Stimulated activated CD8-positive, alpha-beta memory T cell treated with anti-CD3 and anti-CD28 coated beads, Interleukin-7, amount 100 ng/mL, for 48 hours (primary cell): Measurements from ENCODE around the gene CCDC85C.

Source experiments
- DNase-seq, 2 donors: peaks; one replicate each; pipeline ENCODE4 v3.0.0-alpha.2; 2020; ENCODE audit warnings: low read depth in 1 of 2; ENCODE audit errors: extremely low read depth in 1 of 2

CCDC85C gene

DNA sequence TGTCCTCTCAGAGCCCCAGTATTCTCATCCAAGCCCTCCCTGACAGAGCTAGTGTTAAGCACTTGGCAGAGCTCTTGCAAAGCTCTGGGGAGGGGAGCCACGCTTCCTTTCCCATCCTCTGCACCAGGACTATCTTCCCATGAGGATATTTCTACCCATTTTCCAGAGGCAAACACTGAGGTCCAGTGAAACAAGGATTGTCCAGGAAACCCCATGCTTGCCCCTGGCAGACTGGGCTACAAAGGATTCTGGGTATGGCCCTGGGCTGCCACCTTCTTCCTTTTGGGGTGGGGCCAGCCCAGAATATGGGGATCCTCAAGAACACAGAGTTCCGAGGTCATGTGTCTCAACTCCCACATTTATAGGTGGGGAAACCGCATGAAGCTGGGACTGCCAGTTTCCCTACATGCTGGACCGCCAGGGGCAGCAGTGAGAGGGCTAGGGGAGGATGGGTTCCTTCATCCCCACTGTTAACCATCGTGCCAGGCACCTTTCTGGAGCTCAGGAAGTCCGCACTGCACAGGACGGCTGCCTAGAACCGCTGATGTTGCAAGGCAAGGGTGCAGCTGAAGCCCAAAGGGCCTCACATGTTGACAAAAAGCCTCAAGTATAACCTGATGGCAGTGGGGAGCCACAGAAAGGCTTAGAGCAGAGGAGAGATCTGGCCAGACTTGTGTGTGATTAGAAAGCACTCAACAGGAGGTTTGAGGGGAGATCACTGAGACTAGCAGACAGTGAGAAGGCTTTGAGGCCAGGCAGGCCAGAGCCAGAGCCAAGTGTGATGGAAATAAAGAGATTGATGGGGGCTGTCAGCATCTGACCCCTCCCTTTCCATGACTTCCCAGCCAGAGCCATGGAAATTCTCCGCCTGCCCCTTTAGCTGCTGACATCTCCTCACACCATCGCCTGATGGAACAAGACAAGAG is 5.5 kb upstream of the CCDC85C start:
- no peak for DNase-seq

DNA sequence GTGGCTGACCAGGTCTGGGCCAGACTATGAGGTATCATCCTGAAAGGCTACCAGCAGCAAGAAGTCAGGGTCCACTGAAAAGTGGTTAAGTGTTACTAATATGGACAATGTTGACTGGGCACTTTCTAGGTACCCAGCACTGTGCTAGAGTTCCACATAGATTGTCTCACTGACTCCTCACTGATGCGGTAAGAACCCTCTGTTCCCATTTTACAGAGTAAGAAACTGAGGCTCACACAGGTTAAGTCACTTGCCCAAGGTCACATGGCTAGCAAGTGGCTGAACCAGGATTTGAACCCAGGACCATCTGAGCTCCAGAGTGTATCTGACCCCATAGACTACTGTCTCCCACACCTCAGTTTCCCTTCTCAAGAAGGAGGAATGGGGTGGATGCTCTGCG is 4.6 kb upstream of the CCDC85C start:
- no peak for DNase-seq

DNA sequence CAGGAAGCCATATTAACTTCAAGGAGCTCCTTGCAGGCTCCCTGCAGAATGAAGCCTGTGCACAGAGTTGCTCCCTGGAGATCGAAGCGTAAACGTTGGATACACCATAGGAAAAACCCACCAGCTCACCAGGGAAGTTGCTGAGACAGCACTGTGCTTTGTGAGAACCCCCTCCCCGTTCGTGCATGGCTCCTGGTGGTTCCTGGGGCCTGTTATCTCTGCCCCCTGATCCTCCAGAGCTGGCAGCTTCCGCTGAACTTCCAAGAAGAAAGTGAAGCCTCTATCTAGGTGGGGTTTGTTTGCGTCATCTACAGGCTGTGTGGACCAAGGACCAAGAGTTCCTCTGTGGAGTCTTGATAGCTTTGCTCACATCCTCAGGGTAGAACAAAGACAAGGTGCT is 2.4 kb upstream of the CCDC85C start:
- DNase-seq: no peak

DNA sequence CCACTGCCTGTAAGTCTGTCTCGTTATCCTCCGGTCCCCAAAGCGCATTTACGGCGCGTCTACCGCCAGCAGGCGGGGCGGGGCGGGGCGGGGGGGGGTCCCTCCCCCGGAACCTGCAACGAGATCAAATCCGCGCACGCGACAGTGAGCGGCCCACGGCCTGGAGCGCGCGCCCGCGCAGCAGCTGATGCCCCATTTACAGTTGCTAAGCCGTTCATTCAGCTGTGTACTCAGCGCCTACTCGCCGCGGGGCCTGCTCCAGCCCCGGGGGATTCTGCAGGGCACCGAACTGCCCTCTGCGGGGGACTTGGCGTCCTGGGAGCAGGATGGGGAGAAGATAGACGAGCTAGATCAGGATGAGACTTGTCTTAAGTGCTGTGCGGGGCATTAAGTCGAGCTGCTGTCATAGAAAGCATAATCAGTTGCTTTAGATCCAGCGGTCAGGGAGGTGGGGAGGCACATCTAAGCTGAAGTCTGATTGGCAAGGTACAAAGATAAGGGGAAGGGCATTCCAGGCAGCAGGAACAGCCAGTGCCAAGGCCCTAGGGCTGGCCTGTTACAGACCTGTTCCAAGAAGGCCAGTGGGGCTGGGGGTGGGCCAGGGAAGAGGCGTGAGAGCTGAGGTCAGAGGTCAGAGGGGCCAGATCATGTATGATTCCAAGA is 1.4 kb upstream of the CCDC85C start:
- peak; percentile 41 to 56 for DNase-seq

DNA sequence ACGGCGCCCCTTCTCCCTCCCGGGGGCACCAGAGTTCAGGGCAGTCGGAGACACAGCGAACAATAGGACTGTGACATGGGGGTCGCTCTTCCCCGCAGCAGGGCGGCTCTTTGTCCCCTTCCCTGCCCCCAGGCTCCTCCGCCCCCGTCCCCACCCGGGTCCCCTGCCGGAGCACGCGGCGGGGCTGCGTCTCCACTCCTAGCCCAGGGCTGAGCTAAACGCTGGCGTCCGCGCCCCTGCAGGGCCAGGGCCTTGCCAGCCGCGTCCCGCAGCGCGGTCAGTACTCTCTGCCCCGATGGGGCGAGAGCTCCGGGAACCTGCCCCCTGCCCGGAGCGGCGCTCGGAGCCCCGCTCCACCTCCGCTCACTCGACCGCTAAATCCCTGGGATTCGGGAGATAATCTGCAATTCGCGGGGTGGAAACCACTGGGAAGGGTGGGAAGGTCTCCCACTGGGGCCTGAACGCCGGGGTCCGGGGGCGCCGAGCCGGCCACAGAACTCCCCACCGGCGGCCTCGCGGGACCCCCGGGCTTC is 825 bp upstream of the CCDC85C start:
- no peak for DNase-seq

DNA sequence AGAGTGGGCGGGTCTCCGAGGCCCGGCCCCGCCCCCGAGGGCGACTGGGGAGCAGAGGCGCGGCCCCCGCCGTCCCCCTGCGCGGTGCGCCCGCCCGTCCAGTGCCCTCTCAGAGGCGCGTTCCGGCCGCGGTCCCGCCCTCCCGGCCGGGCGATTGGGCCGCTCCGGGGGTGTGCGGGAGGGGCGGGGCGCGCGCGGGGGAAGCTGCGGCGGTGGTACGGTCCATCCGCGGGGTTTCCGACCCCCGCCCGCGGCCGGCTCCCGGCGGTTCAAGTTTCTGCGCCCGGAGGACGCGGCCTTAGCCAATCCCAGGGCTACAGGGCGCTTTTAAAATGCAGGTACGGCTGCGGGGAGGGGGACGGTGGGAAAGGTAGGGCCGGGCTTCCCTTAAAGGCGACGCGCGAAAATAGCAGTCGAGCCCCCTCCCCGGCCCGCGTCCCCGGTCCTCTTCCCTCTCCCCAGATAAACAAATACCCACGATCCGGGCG is 315 bp upstream of the CCDC85C start:
- peak; percentile 82 to 87 for DNase-seq

DNA sequence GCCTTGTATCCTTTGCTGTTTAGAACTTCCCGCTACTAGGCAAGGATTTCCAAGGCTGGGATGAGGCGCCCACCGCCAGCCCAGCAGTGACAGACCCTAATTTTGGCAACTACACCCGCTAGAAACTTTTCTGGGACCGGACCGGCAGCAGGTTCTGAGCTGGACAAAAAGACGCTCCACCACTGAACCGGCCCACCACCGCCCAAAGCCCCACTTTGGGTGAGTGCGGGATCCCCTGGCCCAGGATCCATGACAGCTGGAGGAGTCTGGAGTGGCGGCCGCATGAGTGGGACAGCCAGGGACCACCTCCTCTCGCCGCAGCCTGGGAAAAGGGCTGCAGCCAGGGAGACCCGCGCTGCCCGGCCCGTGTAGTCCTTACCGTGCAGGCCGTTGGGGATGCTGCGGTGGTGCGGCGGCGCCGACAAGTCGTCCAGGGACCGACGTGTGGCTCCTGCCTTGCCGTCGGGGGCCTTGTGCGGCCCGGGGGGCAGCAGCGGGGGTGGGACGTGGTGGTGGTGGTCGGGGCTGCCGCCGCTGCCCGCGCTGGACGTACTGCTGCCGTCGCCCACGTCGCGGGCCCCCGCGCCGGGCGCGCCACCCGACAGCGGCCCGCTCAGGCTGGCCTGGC is 1.1 kb downstream of the CCDC85C start:
- DNase-seq: no peak

DNA sequence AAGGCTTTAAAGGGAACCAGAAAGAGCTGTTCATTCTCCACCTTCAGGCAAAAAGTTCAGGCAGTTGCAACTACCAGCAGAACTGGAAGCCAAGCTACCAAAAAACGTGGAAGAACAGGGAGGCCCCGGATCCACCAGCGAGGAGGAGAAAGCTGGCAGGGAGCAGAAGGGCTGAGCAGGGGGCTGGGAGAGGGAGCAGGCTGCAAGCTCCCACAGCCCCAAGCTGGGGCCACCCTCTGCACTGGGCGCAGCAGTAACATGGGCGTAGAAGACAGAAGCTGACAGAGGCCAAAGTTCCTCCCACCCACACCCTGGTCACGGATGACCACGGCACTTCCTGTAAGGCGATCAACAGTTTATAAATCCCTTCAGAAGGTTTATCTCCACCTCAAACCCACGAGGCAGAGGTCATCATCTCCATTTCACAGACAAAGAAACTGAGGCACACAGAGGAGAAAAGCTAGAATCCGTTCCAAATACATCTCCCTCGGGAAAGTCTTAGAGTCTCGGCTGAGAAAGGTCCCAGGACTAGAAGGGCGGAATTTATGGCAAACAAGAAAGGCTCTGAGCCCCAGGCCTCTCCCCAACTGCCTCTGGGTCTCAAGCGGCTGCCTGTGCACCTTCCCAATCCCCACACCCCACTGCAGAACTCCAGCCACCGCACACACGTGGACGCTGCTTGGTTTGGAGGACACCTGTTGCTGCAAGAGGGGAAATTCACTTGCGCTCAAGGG is 1.8 kb downstream of the CCDC85C start:
- no peak for DNase-seq

DNA sequence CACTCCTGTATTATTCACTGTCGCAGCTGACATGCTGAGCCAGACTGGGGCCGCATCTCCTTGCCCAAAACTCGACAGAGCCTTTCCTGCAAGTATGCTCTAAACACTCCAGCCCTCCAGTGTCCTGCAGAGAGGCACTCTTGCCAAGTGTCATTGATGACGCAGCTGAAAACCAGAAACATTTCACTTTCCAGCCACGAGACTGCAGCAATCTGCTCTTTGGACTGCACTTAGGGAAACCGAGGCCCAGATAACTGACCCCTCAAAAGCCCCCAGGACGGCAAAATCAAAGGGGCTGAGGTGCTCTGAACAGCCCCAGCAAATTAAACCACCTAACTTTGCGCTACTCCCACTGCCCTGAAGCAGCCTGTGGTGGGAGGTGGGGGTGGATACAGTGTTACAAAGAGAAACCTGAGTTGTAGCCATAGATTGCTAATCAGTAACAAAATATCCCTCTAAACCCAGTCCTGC is 2.6 kb downstream of the CCDC85C start:
- DNase-seq: no peak

DNA sequence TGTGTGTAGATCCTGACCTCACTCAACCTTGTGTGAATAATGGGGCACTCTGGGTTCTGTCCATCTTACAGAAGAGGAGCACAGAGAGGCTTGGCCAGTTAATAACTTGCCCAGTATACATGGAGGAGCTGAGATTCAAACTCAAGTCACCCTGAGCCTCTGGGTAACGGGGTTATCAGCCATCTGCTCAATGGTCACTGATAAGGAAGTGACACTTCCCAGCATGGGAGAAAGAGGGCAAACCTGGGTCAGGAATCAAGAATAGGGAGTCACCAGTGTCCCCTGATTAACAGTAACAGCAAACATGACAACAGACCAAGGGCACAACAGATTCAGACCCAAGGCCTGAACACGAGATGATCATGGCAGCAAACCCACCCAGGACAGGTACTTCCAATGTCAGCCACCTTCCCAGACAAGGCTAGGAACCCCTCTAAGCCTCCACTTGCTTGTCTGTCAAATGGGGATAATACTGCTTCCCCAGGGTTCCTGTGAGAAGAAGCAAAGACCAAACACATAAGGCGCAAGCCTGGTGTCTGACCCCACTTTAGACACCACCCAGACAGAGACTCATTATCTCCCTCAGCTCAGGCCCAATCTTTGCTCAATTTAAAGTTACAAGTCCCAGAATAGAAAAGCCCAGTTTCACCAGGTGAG is 3.6 kb downstream of the CCDC85C start:
- DNase-seq: no peak

DNA sequence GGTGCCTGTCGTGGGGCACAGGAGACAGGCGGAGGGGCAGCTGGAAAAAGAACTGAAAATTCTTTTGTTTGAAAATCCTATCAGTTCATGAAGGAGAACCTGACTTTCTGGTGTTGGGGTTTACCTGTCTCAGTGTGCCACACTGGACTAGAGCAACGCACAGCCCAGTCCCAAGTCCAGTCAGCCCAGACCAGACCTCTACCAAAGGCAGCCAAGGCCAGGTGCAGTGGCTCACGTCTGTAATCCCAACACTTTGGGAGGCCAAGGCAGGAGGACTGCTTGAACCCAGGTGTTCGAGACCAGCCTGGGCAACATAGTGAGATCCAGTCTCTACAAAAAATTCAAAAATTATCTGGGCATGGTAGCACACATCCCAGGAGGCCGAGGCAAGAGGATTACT is 4.6 kb downstream of the CCDC85C start:
- DNase-seq: no peak

DNA sequence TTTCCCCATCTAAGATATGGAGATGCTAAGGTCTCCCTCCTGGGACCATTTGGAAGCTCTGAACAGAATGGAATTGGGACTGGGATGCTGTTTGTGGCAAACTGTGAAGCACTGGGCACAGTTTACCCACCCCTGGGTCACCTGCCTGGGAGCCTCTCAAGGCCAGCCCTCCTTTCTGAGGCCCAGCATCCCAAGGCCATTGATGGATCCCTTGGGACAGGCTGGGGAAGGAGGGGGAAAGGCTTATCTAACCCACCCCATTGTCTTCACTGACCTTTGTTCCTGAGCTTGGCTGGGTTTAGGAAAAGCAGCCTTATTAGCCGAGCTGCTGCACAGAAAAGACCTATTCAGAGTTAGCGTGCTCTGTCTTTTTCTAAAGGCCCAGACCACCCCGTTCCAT is 5.2 kb downstream of the CCDC85C start:
- no peak for DNase-seq

DNA sequence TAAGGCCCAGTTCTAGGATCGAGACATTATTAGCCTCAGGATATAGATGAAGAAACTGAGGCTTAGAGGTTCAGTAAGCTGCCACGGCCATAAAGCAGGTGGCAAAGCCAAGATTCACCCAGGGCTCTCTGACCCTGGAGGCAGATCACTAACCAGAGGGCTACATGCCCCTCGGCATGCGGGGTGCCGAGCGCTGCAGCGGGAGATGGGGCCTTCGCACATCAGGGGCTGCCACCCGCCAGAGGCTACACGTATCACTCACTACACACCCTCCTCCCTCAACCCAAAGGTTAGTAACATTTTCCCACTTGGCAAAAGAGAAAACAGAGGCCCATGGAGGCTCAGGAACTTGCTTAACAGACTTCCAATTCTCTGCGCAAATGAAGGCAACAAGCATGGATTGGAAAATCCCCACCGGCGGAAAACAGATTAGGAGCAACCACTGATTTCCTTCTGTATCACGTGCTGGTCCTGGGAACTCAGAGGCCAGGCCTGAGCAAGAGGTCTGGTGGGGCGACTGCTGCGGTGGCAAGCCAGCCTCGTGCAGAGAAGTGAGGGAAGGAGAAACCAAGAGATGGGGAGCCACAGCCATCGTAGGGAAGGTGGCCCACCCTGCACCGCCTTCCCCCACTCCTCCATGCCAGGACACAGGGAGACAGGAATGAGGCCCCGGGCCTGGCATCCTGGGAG is 6.0 kb downstream of the CCDC85C start:
- DNase-seq: no peak

DNA sequence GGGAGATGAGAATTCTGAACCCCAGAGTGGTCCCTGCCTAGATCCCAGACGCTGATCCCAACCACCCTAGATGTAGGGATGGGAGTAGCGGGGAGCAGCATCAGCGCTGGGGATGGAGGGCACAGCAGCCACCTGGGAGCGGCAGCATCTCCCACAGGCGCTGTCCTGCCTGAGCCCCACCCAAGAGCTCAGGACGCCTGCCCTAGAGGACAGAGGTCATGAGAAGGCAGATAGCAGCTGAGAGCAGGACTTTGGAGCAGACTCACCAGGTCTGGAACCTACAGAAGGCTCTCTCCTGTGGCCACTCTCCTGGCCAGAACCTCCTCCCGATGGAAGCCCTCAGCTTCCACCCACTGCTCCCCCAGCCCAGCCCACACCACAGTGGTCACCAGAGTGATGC is 7.2 kb downstream of the CCDC85C start:
- no peak for DNase-seq

DNA sequence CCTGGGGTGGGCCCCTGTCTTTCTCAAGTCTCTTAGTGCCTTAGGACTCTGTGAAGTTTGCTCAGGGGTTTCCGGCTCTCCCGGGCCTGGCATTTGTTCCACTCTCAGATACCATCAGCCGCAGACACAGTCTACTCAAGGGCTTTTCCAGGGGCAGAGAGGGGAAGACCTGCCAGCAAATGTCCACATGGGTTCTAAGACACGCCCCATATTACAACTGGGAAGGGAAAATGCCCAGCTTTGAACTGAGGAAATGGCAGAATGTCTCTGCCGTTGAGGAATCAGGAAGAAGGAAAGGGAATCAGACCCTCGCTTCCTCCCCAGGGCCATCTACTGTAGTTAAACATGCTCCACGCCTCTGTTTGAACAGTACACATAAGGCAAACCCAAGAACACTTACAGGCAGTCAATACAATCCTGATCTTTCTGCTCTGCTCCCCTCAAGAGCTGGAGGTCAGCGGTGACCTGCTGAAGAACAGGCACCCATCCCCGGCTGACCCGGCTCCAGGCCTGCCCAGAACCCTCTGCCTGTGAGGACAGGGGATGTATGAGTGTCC is 7.9 kb downstream of the CCDC85C start:
- no peak for DNase-seq

DNA sequence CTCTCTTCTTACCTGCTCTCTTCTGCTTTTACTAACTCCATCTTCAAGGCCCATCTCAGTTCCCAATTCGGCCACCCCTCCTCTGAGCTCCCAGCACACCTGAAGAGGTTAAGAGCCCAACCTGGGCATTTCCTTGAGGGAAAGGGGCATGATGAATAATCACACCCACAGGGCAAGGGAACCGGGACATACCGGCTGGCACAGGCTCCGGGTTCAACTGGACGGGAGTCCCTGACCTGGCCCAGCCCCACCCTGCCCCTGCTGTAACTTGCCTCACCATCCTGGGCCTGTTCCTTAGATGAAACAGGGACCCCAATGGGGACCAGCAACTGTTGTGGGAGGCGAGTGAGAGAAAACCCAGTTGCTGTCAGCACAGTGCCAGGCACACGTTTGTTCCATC is 8.5 kb downstream of the CCDC85C start:
- DNase-seq: no peak

DNA sequence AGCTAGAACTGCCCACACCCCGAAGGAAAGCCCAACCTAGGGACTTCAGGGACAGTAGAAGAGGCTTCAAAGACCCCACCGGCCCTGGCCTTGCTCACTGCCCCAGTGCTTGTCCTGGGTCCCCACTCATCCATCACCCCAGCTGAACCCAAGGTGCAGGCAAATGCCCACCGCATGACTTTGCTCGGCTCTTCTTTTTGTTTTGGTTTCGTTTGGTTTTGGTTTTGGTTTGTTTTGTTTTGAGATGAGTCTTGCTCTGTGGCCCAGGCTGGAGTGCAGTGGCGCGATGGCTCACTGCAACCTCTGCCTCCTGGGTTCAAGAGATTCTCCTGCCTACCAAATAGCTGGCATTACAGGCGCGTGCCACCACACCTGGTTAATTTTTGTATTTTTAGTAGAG is 9.0 kb downstream of the CCDC85C start:
- no peak for DNase-seq

DNA sequence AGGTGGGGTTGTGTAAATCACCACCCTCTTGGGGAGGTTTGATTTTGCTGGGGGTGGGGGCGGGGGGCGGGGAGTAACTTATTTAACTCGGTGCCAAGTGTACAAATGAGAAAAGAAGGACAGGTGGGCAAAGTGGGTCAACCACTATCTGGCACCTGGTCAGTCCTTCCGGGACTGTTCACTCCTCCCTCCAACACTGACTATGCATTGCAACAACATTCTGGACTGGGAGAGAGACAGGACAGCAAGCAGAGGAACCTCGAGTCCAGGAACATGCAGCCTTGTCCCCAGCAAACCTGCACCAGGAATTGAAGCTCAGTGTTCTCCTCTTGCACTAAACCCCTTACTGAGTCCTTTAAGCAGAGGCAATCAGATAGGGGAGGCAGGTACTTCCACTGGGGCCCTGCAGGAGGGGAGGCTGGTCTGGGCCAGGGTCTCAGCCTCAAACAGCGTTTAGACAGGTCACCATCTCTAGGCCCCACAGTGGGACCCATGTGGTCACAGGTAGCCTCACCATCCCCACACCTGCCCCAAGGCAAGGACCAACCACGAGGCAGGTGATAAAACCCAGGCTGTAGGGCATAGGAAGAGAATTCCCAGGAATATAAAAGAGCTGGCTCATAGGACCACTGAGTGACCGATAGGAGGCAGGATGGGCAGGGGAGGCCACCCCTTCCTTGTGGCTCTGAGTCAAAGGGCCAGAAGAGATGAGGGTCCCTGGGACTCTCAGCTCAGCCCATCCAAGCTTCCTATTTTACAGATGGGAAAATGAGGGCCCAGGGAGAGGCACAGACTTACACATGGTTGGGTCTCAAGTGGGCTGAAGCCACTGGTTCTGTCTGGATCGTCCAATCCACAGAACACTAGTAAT is 9.8 kb downstream of the CCDC85C start:
- no peak for DNase-seq
